ENCODE results near the gene CXCL6.

The CXCL6 gene

DNA sequence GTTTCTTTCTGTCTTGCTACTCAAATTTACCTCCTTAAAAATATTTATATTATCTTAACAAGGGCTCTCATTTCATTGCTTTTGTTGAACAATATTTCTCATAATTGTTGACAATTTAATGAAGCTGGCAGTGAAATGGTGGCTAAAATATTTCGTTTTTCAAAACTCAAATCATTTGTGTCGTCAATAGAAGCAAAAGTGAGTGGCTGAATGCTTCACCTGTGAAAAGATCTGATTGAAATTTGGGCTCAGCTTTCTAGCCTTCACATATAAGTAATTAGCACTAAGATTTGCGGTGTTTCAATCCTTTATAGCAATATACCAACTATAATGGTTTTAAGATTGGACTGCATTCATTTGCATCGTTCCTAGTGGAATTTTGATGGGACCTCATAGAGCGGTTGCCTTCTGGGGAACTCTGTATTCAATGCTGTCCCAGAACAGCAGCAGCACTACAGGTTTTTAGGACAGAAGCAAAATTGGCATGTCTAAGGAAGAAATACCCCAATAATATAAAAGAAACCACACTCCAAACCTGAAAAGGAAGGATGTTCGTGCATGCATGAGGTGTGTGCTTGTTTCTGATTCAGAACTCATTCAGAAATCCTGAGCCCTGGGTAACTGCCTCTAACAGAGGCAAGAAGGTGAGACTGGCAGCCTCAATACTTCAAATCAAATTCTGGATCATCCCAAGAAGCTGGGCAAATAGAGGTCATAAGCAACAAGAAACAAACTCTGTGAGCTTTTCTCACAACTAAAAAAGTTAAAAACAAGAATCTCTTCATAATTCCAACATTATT, 35.2 kb downstream of the CXCL6 start:
- in situ Hi-C loops (cut with MboI; ENCODE audit: low sequenced_read_pairs, unreplicated experiment) = no loop called here
- TF ChIP-seq, protein P1, sequence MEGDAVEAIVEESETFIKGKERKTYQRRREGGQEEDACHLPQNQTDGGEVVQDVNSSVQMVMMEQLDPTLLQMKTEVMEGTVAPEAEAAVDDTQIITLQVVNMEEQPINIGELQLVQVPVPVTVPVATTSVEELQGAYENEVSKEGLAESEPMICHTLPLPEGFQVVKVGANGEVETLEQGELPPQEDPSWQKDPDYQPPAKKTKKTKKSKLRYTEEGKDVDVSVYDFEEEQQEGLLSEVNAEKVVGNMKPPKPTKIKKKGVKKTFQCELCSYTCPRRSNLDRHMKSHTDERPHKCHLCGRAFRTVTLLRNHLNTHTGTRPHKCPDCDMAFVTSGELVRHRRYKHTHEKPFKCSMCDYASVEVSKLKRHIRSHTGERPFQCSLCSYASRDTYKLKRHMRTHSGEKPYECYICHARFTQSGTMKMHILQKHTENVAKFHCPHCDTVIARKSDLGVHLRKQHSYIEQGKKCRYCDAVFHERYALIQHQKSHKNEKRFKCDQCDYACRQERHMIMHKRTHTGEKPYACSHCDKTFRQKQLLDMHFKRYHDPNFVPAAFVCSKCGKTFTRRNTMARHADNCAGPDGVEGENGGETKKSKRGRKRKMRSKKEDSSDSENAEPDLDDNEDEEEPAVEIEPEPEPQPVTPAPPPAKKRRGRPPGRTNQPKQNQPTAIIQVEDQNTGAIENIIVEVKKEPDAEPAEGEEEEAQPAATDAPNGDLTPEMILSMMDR (IDR thresholded peaks at IDR 0.05; ENCODE audit: borderline replicate concordance, control extremely low read depth, extremely low read depth, insufficient read depth, missing control alignments) = no peak

DNA sequence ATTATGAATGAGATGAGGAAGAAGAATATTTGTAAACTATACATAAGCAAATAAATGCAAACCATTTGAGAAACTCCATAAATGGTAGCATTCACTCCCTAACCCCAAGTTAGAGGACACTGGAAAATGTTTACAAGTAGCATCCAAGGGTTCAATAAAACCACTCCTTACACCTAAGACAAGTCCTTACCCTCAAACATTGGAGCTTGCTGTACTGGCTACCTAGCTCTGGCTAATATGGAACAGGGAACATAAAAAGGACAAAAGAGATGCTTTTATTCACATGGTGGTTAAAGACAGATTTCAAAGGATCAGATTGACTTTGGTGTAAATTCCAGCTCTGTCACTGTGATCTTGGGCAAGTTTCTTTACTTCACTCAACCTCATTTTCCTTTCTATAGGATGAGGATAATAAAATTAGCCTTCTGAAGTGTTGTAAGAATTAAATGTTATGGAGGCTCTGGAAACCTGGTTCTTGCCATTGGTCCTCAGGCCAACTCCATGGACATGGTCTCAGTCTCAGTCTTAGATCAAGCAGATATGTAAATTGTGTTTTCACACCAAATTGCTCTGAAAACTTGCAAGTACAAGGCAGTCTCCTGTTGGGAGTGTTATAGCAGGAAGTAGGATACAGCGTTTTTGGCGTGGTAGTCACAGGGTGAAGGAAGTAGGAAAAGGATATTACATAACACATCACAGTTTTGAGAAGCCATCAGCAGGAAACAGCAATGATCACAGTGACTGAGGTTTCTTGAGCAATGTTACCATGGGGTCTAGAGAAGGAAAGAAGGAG, 36.0 kb downstream of the CXCL6 start:
- DNase-seq (ENCODE audit: low spot score) = no peak
- TF ChIP-seq, protein P1 (IDR thresholded peaks at IDR 0.05; ENCODE audit: borderline replicate concordance, control extremely low read depth, extremely low read depth, insufficient read depth, missing control alignments) = no peak
- in situ Hi-C loops (cut with MboI; ENCODE audit: low sequenced_read_pairs, unreplicated experiment) = no loop called here

More for the DNA sequence above, 35.2 kb downstream of the CXCL6 start:
- DNase-seq (ENCODE audit: low spot score) = no peak

DNA sequence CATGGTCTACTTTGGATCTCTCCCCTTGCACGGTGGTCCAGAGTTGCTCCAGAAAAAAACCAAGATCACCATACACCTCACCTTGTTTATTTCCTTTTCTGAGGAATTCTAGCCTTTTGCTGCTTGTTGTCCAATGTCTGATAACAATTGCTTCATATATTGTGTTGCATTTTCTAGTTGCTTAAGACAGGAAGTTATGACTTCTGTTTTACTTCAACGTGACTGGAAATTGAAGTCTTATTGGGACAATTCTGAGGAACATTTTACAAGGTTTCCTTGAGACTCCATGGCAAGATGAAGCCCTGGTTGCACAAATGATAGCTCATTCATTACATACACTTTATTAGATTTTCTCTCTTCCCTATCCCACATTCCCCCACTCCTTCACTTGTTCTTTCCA, 37.9 kb downstream of the CXCL6 start:
- TF ChIP-seq, protein P1 (IDR thresholded peaks at IDR 0.05; ENCODE audit: borderline replicate concordance, control extremely low read depth, extremely low read depth, insufficient read depth, missing control alignments) = no peak
- DNase-seq (ENCODE audit: low spot score) = no peak
- in situ Hi-C loops (cut with MboI; ENCODE audit: low sequenced_read_pairs, unreplicated experiment) = no loop called here

DNA sequence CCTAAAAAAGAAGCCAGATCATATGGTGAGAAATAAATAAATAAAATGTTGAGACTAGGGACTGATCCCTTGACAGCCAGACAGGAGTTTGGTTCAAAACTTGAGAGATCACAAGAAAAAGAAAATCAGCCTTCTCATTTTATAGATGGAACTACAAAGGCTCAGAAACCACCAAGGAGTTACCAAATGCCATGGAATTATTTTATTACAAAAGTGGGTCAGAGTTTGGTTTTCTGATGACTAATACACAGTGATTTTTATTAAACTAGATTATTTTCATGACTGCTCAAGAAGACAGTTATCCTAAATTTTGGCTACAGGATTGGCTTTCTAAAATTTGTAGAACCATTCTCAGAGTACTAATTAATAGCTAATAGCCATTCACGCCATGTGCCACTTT, 38.9 kb downstream of the CXCL6 start:
- TF ChIP-seq, protein P1 (IDR thresholded peaks at IDR 0.05; ENCODE audit: borderline replicate concordance, control extremely low read depth, extremely low read depth, insufficient read depth, missing control alignments) = no peak
- DNase-seq (ENCODE audit: low spot score) = no peak
- in situ Hi-C loops (cut with MboI; ENCODE audit: low sequenced_read_pairs, unreplicated experiment) = no loop called here

DNA sequence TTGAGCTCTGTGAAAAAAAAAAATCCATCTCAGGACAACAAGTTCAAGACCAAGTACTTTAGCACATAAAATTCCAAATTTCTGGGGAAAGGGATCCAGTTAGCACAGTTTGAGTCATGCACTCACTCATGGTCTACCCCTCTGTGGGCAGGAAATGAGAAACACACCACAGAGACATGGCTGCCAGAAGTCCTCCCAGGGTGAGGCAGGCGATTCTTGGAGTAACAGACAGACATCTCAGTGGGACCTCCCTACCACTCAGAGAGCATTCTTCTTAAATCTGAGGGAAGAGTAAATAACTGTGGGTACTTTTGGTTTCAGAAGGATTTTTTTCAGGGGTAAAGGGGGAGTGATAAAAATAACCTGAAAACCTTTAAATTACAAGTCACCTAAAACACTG, 46.8 kb downstream of the CXCL6 start:
- no peak for DNase-seq (ENCODE audit: low spot score)
- TF ChIP-seq, protein P1 (IDR thresholded peaks at IDR 0.05; ENCODE audit: borderline replicate concordance, control extremely low read depth, extremely low read depth, insufficient read depth, missing control alignments) = no peak
- in situ Hi-C loops (cut with MboI; ENCODE audit: low sequenced_read_pairs, unreplicated experiment) = no loop called here

DNA sequence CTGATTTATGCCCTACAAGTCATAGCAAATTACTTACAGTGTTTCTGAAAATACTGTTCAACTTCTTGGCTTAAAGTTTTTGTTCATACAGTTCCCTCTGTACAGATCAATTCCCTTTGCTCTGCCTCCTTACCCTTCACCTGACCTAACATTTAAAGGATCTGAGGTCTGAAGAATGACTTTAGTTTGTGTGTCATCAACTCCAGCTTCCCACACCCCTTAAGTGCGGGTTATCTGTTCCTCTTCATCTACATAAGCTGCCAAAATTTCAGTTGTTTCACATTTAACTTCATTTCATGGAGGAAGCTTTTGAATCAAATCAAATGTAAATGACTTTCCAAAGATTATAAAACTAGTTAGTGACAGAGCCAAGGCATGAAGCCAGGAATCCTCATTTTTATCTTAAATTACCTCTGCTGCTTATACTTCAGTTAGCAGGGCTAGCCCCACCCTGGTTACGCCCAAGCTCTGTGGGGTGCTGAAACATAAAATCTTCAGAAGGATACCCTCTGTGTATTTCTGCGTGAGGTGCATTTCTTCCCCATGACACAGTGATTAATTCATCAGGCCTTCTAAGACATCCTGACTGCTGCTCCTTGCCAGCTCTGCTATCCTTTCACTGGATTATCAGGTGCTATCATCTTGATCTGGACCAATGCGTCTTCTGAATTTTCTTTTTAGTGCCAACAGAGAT, 49.2 kb downstream of the CXCL6 start:
- in situ Hi-C loops (cut with MboI; ENCODE audit: low sequenced_read_pairs, unreplicated experiment) = no loop called here
- no peak for DNase-seq (ENCODE audit: low spot score)
- TF ChIP-seq, protein P1 (IDR thresholded peaks at IDR 0.05; ENCODE audit: borderline replicate concordance, control extremely low read depth, extremely low read depth, insufficient read depth, missing control alignments) = no peak
